ENCODE results near the gene NUDT8. TPM values are rescaled to one million over a fixed set of nuclear protein-coding genes. Genes with fewer than 3 reads are reported as not detected.

Gene NUDT8
- total and polyA plus RNA-seq, 9 of the 15 experiments (the other 6 are each of a cell fraction or from before 2014, with no cell fraction given) = 0.23 to 27.8 (median 5.0) TPM

GRCh38 chr11:67640021-67640757 is 10.5 kb upstream of the NUDT8 start (continued):
- TF ChIP-seq DEAF1 (CRISPR knock-in tag; IDR thresholded peaks at IDR 0.05) (0 out of 2 replicates have a peak, but pooled peaks have one; percentile 18), MNT (conservative IDR thresholded peaks at IDR 0.05) (no peak), REST (IDR thresholded peaks at IDR 0.05; ENCODE audit: borderline replicate concordance) (peak; percentile 53), REST (CRISPR knock-in tag; IDR thresholded peaks at IDR 0.05; ENCODE audit: low read depth) (no peak), HDAC1 (IDR thresholded peaks at IDR 0.05) (0 out of 4 replicates have a peak, but pooled peaks of 1 of the 2 experiments have one; percentile 21), TCF7 (IDR thresholded peaks at IDR 0.05; ENCODE audit: borderline replicate concordance) (0 out of 2 replicates have a peak, but pooled peaks have one; percentile 25), E2F1 (CRISPR knock-in tag; IDR thresholded peaks at IDR 0.05) (peak; percentile 31; the same call in 1 of the 2 replicates), NR2C2 (CRISPR knock-in tag; IDR thresholded peaks at IDR 0.05) (0 out of 2 replicates have a peak, but pooled peaks have one; percentile 40), NR2C2 (tag; IDR thresholded peaks at IDR 0.05) (no peak), CBFB (CRISPR knock-in tag; IDR thresholded peaks at IDR 0.05) (peak; percentile 88; the same call in 1 of the 2 replicates), RAD21 (CRISPR knock-in tag; conservative IDR thresholded peaks at IDR 0.05 in 1 of 2, IDR thresholded peaks at IDR 0.05 in 1 of 2) (peak; percentile 34 to 57; a peak in 2 of 4 replicates), MECOM (CRISPR knock-in tag; IDR thresholded peaks at IDR 0.05) (no peak), SIX5 (IDR thresholded peaks at IDR 0.05; ENCODE audit: borderline replicate concordance in 1 of 2, insufficient read depth in 1 of 2, low read depth in 1 of 2, low read length in 2 of 2) (no peak)

All from K562 (cell line).